Transverse colon (tissue), 4 donors: ENCODE measurements around the gene GNL2. TPM values are rescaled to one million over a fixed set of nuclear protein-coding genes. Genes with fewer than 3 reads are reported as not detected.

Source experiments
- DNase-seq: peaks from one replicate; pipeline ENCODE4 v3.0.0-alpha.2; 2019
- H3K27ac ChIP-seq, 4 donors: fragments of 200-600 bp; sonication (generic); 2 replicates each; pipeline ENCODE4 v1.5.1; 2016 to 2018; ENCODE audit warnings: inconsistent platforms in 4 of 4
- H3K27me3 ChIP-seq: fragments of 200-600 bp; sonication (generic); 2 replicates; pipeline ENCODE4 v1.5.1; 2017; ENCODE audit warnings: inconsistent platforms
- H3K36me3 ChIP-seq, 4 donors: fragments of 200-600 bp; sonication (generic); 2 replicates each; pipeline ENCODE4 v1.5.1; 2017 to 2019; ENCODE audit warnings: inconsistent platforms in 4 of 4
- H3K4me1 ChIP-seq, 4 donors: fragments of 200-600 bp; sonication (generic); 2 replicates each; pipeline ENCODE4 v1.5.1; 2017 to 2020; ENCODE audit warnings: inconsistent platforms in 4 of 4
- H3K4me3 ChIP-seq, 4 donors: fragments of 200-600 bp; sonication (generic); 1 replicate in 1 of 4; 2 replicates in 3 of 4; pipeline versions ENCODE4 v1.5.1 to v1.6.1; 2017 to 2019; ENCODE audit warnings: inconsistent platforms in 4 of 4
- H3K9me3 ChIP-seq, 2 donors: fragments of 200-600 bp; sonication (generic); 2 replicates each; pipeline ENCODE4 v1.5.1; 2017 to 2019; ENCODE audit warnings: inconsistent platforms in 2 of 2
- CTCF ChIP-seq, 5 experiments: fragments of 200-600 bp in 3 of 5; fragments of 450-650 bp in 2 of 5; sonication (generic) in 3 of 5; IDR thresholded peaks; 1 replicate in 2 of 5; 2 replicates in 3 of 5; pipeline ENCODE4 v1.5.1; 2016 to 2017; ENCODE audit warnings: antibody characterized with exemption in 5 of 5, inconsistent platforms in 3 of 5, mild to moderate bottlenecking in 2 of 5, moderate library complexity in 1 of 5
- EP300 ChIP-seq: sonication (generic); formaldehyde crosslinking; IDR thresholded peaks from one replicate; pipeline ENCODE4 v1.6.1; 2017; ENCODE audit warnings: antibody characterized with exemption, low read depth
- POLR2A ChIP-seq: fragments of 450-650 bp; IDR thresholded peaks from one replicate; pipeline ENCODE4 v1.6.1; 2016; ENCODE audit warnings: antibody characterized with exemption, mild to moderate bottlenecking, moderate library complexity
- POLR2AphosphoS5 ChIP-seq, 3 donors: sonication (generic); formaldehyde crosslinking; IDR thresholded peaks; one replicate each; pipeline ENCODE4 v1.6.1; 2016; ENCODE audit warnings: antibody characterized with exemption in 3 of 3
- WGBS, 2 donors: methylation state at CpG; one replicate each; pipeline ENCODE4 v1.1.5; 2018; ENCODE audit warnings: low coverage in 1 of 2; 5-methylcytosine and 5-hydroxymethylcytosine counted together
- in situ Hi-C, 4 donors: fragments of 200-750 bp; cut with MboI; loops; one replicate each; pipeline versions ENCODE4 v1.15.0 to v1.15.1; 2017; ENCODE audit warnings: low sequenced_read_pairs in 3 of 4, low pct_ligation_motif_present in 1 of 4, low pct_unique_long_range_greater_than_20kb in 1 of 4
- intact Hi-C: fragments of 100-400 bp; cut with DNase I; formaldehyde crosslinking; loops from one replicate; pipeline ENCODE4 v1.15.1; 2023; ENCODE audit warnings: low total_unique reads
- total RNA-seq, 4 donors: library from RNA; depleted of rRNA; stranded (reverse); fragments of >200 nt; gene quantifications; one replicate each; pipeline ENCODE4 v1.1.0, GENCODE V29; 2016

The GNL2 gene
- total RNA-seq, 4 donors from 2014 or later: 33.5 to 58.4 (median 43.0) TPM

- intact Hi-C loops: no loop called here
- H3K9me3 ChIP-seq: no peaks in the 10 kb centered on the region
- no peak for TF ChIP-seq POLR2A
- no peak for TF ChIP-seq POLR2AphosphoS5 (IDR thresholded peaks at IDR 0.05)
- TF ChIP-seq EP300: no peak
- TF ChIP-seq CTCF (IDR thresholded peaks at IDR 0.05): no peak
- peaks cover 0 to 10% (median 3%) of the 10 kb centered on the region in 4 donors for H3K36me3 ChIP-seq
- H3K4me1 ChIP-seq: peaks cover 11 to 35% (median 21%) of the 10 kb centered on the region in 4 donors
- H3K4me3 ChIP-seq: peak overlapping the region; percentile 74 to 98 (median 94)
- no peaks in the 10 kb centered on the region for H3K27me3 ChIP-seq
- in situ Hi-C loops: no loop called here
- DNase-seq: no peak
- 4% methylated on average over 11 of the region's 11 CpGs; no CpG with 5 or more reads in 1 of the 2 donors for WGBS, 2 donors
- H3K27ac ChIP-seq: peak overlapping the region; percentile 88 to 95 (median 91)
These were observed 42.2 kb downstream of the GNL2 start for GRCh38 chr1:37553598-37553926.

DNA sequence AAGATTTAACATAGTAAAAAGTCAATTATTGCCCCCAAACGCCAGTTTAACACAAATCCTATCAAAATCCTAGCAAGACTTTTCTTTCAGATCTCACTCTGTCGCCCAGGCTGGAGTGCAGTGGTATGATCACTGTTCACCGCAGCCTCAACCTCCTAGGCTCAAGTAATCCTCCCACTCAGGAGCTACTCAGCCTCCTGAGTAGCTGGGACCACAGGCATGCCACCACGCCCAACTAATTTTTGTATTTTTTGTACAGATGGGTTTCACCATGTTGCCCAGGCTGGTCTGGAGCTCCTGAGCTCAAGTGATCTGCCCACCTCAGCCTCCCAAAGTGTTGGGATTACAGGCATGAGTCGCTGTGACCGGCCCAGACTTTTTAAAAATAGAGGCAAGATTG, 46.4 kb downstream of the GNL2 start:
- no peak for DNase-seq
- no peaks in the 10 kb centered on the region for H3K27me3 ChIP-seq
- no peak overlapping the region for H3K4me3 ChIP-seq
- no peak for TF ChIP-seq POLR2A
- TF ChIP-seq EP300: no peak
- TF ChIP-seq CTCF (IDR thresholded peaks at IDR 0.05): no peak
- TF ChIP-seq POLR2AphosphoS5 (IDR thresholded peaks at IDR 0.05): no peak
- H3K36me3 ChIP-seq: peaks cover 0 to 19% (median 9%) of the 10 kb centered on the region in 4 donors
- intact Hi-C loops: no loop called here
- 90 to 91% methylated on average over 3 to 6 of the region's 6 CpGs for WGBS, 2 donors
- H3K4me1 ChIP-seq: peaks cover 0 to 17% (median 14%) of the 10 kb centered on the region in 4 donors
- no peak overlapping the region for H3K27ac ChIP-seq
- in situ Hi-C loops: no loop called here
- no peaks in the 10 kb centered on the region for H3K9me3 ChIP-seq

DNA sequence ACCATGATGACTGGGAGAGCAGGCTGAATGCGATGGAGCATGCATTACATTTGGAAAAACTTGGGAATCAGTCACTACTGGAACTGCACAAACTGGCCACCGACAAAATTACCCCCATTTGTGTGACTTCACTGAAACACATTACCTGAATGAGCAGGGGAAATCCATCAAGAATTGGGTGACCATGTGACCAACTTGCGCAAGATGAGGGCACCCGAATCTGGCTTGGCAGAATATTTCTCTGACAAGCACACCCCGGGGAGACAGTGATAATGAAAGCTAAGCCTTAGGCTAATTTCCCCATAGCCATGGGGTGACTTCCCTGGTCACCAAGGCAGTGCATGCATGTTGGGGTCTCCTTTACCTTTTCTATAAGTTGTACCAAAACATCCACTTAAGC, 50.7 kb downstream of the GNL2 start:
- Histone ChIP-seq H3K9me3 (no peaks in the 10 kb centered on the region), H3K36me3 (peaks cover 0 to 33% (median 11%) of the 10 kb centered on the region in 4 donors), H3K27ac (no peak overlapping the region), H3K4me1 (no peaks in the 10 kb centered on the region), H3K4me3 (no peak overlapping the region), H3K27me3 (no peaks in the 10 kb centered on the region)
- no peak for DNase-seq
- in situ Hi-C loops: no loop called here
- TF ChIP-seq EP300 (no peak), POLR2AphosphoS5 (IDR thresholded peaks at IDR 0.05) (no peak), CTCF (IDR thresholded peaks at IDR 0.05) (no peak), POLR2A (no peak)
- 64 to 75% methylated on average over 3 to 5 of the region's 5 CpGs for WGBS, 2 donors
- intact Hi-C loops: no loop called here

DNA sequence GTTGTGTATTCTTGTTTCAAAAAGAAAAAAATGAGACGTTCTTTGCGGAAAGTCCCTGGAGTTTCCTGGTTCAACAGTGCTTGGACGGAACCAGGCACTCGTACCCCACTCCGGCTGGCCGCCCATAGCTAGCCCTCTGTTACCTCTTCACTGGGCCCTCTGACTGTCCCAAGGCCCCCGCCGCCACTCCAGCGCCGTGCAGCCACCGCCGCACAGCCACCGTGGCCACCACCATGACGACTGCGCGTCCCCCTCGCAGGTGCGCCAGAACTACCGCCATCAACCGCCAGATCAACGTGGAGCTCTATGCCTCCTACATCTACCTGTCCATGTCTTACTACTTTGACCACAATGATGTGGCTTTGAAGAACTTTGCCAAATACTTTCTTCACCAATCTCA, 51.2 kb downstream of the GNL2 start:
- DNase-seq: no peak
- no peak overlapping the region for H3K4me3 ChIP-seq
- 80 to 96% methylated on average over 2 to 21 of the region's 21 CpGs for whole genome bisulfite sequencing, 2 donors
- no peaks in the 10 kb centered on the region for H3K27me3 ChIP-seq
- no peaks in the 10 kb centered on the region for H3K4me1 ChIP-seq
- no peak overlapping the region for H3K27ac ChIP-seq
- peaks cover 0 to 37% (median 12%) of the 10 kb centered on the region in 4 donors for H3K36me3 ChIP-seq
- in situ Hi-C loops: no loop called here
- TF ChIP-seq POLR2AphosphoS5 (IDR thresholded peaks at IDR 0.05) (no peak), CTCF (IDR thresholded peaks at IDR 0.05) (no peak), POLR2A (no peak), EP300 (no peak)
- no peaks in the 10 kb centered on the region for H3K9me3 ChIP-seq
- intact Hi-C loops: no loop called here
